ENCODE results near the gene COL13A1.

COL13A1 gene

GRCh38 chr10:69941730-69942129 lies 140.0 kb downstream of the COL13A1 start:
- Histone ChIP-seq H3K27me3 (replicated peaks; ENCODE audit: control insufficient read depth, insufficient read depth, low read length) (no peaks in the 10 kb centered on the region; the same call in 1 of the 2 replicates), H3K36me3 (ENCODE audit: control insufficient read depth, insufficient read depth, low read length) (no peaks in the 10 kb centered on the region), H3K4me3 (replicated peaks; ENCODE audit: low read depth, low read length) (no peak overlapping the region)
- DNase-seq (ENCODE audit: extremely low read depth, insufficient read length), result no peak
- no peak for TF ChIP-seq CTCF (IDR thresholded peaks at IDR 0.05; ENCODE audit: insufficient read depth, low read length, poor library complexity, severe bottlenecking)

DNA sequence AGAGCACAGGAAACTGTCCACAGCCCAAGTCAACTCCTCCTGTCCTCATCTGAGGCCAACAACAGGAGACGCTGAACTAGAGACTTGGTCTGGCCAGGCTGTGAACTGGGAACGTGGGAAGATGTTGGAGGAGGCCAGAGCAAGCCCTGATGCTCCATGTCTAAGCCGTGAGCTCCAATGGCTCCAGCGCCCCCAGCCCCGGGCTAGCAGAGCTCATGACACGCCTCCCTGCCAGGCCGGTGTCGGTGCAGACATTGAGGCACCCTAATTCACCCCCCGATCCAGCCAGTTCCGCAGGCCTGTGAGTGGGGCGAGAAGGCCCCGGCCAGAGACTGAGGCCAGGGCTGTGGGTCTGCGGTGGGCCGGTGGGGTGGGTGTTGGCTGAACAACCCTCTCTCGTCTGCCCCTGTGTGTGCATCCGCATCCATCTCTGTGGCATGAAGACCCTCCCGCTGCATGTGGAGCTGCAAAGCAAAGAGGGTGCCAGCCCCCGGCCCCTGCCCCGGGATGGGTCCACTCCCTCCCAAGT lies 141.7 kb downstream of the COL13A1 start:
- Histone ChIP-seq H3K27me3 (replicated peaks; ENCODE audit: control insufficient read depth, insufficient read depth, low read length) (no peaks in the 10 kb centered on the region; the same call in 1 of the 2 replicates), H3K4me3 (replicated peaks; ENCODE audit: low read depth, low read length) (no peak overlapping the region), H3K36me3 (ENCODE audit: control insufficient read depth, insufficient read depth, low read length) (no peaks in the 10 kb centered on the region)
- DNase-seq (ENCODE audit: extremely low read depth, insufficient read length), result no peak
- TF ChIP-seq CTCF (IDR thresholded peaks at IDR 0.05; ENCODE audit: insufficient read depth, low read length, poor library complexity, severe bottlenecking), result no peak

GRCh38 chr10:69944761-69945160 lies 143.1 kb downstream of the COL13A1 start:
- DNase-seq (ENCODE audit: extremely low read depth, insufficient read length), result no peak
- no peak for TF ChIP-seq CTCF (IDR thresholded peaks at IDR 0.05; ENCODE audit: insufficient read depth, low read length, poor library complexity, severe bottlenecking)
- Histone ChIP-seq H3K27me3 (replicated peaks; ENCODE audit: control insufficient read depth, insufficient read depth, low read length) (no peaks in the 10 kb centered on the region; the same call in 1 of the 2 replicates), H3K4me3 (replicated peaks; ENCODE audit: low read depth, low read length) (no peak overlapping the region), H3K36me3 (ENCODE audit: control insufficient read depth, insufficient read depth, low read length) (no peaks in the 10 kb centered on the region)

- Histone ChIP-seq H3K4me3 (replicated peaks; ENCODE audit: low read depth, low read length) (no peak overlapping the region), H3K27me3 (replicated peaks; ENCODE audit: control insufficient read depth, insufficient read depth, low read length) (no peaks in the 10 kb centered on the region), H3K36me3 (ENCODE audit: control insufficient read depth, insufficient read depth, low read length) (no peaks in the 10 kb centered on the region)
- no peak for DNase-seq (ENCODE audit: extremely low read depth, insufficient read length)
- no peak for TF ChIP-seq CTCF (IDR thresholded peaks at IDR 0.05; ENCODE audit: insufficient read depth, low read length, poor library complexity, severe bottlenecking)
Measured at GRCh38 chr10:69948261-69948660, 146.6 kb downstream of the COL13A1 start.

- H3K4me3 ChIP-seq (replicated peaks; ENCODE audit: low read depth, low read length), result no peak overlapping the region
- H3K27me3 ChIP-seq (replicated peaks; ENCODE audit: control insufficient read depth, insufficient read depth, low read length), result no peaks in the 10 kb centered on the region
Measured at GRCh38 chr10:69949770-69950169, 148.1 kb downstream of the COL13A1 start.

More at GRCh38 chr10:69949770-69950169, 148.1 kb downstream of the COL13A1 start:
- no peak for DNase-seq (ENCODE audit: extremely low read depth, insufficient read length)
- no peak for TF ChIP-seq CTCF (IDR thresholded peaks at IDR 0.05; ENCODE audit: insufficient read depth, low read length, poor library complexity, severe bottlenecking)
- H3K36me3 ChIP-seq (ENCODE audit: control insufficient read depth, insufficient read depth, low read length), result no peaks in the 10 kb centered on the region
